Measurements from ENCODE around the gene RAB31.

Gene RAB31

GRCh38 chr18:9712130-9712577 lies 4.1 kb downstream of the RAB31 start:
- in situ Hi-C loops (cut with MboI; ENCODE audit: low sequenced_read_pairs) = no loop called here

GRCh38 chr18:9712611-9713010 lies 4.5 kb downstream of the RAB31 start:
- in situ Hi-C loops (cut with MboI; ENCODE audit: low sequenced_read_pairs) = no loop called here

- in situ Hi-C loops (cut with MboI; ENCODE audit: low sequenced_read_pairs) = no loop called here
Observed at GRCh38 chr18:9714266-9715087, 6.4 kb downstream of the RAB31 start.

DNA sequence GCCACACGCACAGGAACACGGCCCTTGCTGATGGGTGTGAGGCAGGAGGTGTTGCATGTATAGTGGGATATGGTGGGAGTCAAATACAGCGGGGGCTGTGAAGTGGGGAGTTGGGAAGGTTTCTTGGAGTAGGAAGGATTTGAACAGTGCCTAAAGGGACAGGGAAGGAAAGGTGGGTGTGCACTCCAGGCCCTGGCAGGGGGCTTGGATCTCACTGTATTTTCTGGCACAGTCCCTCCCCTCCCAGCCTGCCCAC lies 6.9 kb downstream of the RAB31 start:
- in situ Hi-C loops (cut with MboI; ENCODE audit: low sequenced_read_pairs) = no loop called here

DNA sequence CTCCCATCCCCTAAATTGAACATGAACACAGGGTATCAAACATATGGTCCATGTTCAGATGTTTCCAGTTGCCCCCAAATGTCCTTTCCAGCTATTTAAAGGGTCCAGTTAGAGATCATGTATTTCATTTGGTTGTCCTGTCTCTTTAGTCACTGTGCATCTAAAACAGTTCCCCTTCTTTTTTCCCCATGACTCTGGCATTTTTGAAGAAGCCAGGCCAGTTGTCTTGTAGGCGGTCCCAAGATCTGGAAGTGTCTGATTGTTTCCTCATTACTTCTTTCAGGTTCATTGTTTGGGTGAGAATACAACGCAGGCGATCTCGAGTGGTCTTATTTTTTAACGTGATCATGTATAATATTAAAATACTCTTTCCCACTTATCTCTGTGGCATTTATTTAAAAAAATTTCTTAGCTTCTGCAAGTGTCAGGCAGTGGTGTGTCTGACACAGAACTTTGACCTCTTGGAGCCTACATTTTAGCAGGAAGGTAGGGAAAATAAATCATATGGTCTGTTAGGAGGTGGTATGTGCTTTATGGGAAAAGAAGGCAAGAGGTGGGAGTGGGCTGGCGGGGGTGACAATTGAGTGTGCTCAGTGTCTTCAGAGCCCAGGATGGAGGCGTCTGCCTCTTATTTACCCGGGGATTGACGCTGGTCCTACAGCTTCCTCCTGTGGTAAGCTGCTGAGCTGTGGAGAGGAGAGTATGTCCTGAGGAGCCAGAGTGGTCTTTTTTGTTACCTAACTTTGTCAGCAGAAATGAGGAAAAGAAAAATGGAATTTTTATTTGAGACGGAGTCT lies 8.1 kb downstream of the RAB31 start:
- in situ Hi-C loops (cut with MboI; ENCODE audit: low sequenced_read_pairs) = no loop called here

- in situ Hi-C loops (cut with MboI; ENCODE audit: low sequenced_read_pairs) = no loop called here
Observed at GRCh38 chr18:9716780-9717563, 8.9 kb downstream of the RAB31 start.

GRCh38 chr18:9719421-9719981 lies 11.4 kb downstream of the RAB31 start:
- in situ Hi-C loops (cut with MboI; ENCODE audit: low sequenced_read_pairs) = no loop called here

GRCh38 chr18:9720327-9720726 lies 12.2 kb downstream of the RAB31 start:
- in situ Hi-C loops (cut with MboI; ENCODE audit: low sequenced_read_pairs) = no loop called here

DNA sequence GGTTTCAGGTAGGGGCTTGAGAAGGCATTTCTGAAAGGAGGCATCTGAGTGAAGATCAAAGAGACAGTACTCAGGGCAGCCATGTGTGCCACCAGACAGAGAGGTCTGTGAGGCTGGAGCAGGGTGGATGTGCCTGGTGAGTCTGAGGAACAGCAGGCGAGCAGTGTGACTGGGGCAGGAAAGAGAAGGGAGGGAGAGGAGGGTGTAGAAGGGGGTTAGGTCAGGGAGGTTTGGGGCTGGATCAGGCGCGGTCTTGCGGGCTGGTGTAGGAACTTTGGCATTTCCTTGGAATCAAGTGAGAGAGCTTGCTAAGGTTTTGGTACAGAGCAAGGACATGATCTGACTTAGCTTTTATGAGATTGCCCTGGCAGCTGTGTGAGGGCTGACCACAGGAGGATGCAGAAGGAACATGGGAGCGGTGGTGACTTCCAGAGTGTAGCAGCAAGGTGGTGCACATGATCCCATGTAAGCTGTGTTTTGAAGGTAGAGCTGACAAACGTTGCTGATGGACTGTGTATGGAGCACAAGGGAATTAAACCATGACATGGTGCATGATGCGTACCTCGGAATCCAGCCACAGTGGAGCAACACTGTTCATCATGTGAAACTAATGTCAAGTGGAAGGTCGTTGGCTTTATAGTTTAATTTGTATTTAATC lies 13.9 kb downstream of the RAB31 start:
- in situ Hi-C loops (cut with MboI; ENCODE audit: low sequenced_read_pairs) = no loop called here

GRCh38 chr18:9722691-9723090 lies 14.6 kb downstream of the RAB31 start:
- in situ Hi-C loops (cut with MboI; ENCODE audit: low sequenced_read_pairs) = no loop called here

GRCh38 chr18:9724797-9725585 lies 16.9 kb downstream of the RAB31 start:
- in situ Hi-C loops (cut with MboI; ENCODE audit: low sequenced_read_pairs) = no loop called here

DNA sequence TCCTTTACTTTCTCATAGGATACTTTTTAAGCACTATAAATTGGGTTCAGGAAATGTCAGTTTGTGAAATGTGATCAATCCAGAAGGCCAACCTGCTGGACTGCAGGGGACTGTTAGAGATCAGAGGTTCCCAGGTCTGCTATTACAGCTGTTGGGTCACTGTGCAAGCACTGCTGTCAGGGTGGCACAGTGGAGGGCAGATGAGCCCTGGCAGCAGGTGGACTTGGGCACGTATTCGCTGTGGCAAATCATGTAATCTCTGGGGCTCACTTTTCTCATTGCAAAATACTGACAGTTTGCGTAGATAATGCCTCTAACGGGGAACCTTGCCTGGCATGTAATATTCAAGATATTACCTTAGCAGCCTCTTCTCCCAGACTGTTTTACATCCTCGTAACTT lies 18.1 kb downstream of the RAB31 start:
- in situ Hi-C loops (cut with MboI; ENCODE audit: low sequenced_read_pairs) = no loop called here

- in situ Hi-C loops (cut with MboI; ENCODE audit: low sequenced_read_pairs) = no loop called here
Observed at GRCh38 chr18:9726936-9727335, 18.8 kb downstream of the RAB31 start.

DNA sequence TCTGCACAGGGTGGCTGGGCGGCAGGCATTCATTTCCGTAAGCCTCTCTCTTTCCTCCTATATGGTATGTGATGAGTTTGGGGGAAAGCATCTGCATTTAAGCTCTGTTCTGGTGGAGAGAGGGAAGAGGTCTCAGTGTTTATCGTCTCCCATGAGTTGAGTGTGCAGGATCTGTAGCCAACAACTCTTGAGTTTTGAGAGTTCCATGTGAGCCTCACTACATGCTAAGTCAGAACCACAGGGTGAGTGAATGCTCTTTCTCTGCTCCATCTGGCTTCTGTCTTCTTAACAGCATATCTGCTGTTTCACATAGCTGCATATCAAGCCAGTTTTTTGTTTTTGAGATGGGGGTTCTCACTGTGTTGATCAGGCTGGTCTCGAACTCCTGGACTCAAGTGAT lies 22.7 kb downstream of the RAB31 start:
- in situ Hi-C loops (cut with MboI; ENCODE audit: low sequenced_read_pairs) = no loop called here

DNA sequence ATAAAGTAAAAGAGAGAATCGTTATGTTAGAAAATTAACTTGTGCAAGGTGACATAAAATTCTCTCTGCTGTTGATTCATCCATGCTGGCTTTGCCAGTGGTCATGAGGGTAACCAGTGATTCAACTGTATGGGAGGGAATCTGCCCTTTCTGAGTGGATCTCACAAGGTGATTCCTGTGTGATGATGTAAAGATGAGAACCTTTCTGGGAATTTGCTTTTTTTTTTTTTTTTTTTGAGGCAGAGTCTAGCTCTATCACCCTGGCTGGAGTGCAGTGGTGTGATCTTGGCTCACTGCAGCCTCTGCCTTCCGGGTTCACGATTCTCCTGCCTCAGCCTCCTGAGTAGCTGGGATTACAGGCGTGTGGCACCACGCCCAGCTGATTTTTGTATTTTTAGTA lies 23.3 kb downstream of the RAB31 start:
- in situ Hi-C loops (cut with MboI; ENCODE audit: low sequenced_read_pairs) = no loop called here

DNA sequence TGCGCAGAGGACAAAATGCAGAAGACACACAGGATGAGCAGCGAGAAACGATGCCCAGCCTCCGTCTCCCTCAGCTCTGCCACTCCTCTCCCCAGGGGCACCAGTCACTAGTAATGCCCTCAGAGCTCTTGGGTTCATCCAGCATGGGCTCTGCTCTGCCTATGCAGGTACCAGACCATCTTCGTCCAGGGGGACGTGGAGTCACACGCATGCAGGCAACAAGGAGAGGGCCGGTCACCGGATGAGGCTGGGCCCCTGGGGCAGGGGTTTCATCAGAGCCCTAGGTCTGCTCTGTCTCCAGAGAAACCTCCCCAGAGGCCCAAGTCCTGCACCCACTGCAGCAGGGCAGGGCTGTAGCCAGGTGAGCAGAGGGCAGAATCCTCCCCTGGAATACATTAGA lies 23.9 kb downstream of the RAB31 start:
- in situ Hi-C loops (cut with MboI; ENCODE audit: low sequenced_read_pairs) = no loop called here

DNA sequence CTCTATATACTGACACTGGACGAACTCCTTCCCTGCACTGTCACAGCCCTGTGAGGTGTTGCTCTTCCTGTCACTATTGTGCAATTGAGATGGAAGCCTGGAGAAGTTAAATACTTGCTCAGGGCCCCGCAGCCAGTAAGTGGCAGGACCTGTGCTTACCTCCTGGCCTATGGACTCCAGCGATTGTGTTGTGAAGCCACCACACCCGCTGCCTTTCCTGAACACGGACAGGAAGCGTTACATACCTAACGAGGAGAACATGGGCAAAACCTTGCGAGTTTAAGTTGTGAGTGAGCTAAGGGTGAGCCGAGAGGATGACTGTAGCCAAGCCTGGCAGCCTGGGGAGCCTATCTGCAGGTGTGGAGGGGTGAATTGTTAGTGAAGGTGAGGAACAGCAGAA lies 26.1 kb downstream of the RAB31 start:
- in situ Hi-C loops (cut with MboI; ENCODE audit: low sequenced_read_pairs) = no loop called here

GRCh38 chr18:9735238-9735637 lies 27.1 kb downstream of the RAB31 start:
- in situ Hi-C loops (cut with MboI; ENCODE audit: low sequenced_read_pairs) = no loop called here

- in situ Hi-C loops (cut with MboI; ENCODE audit: low sequenced_read_pairs) = no loop called here
Observed at GRCh38 chr18:9735879-9736278, 27.8 kb downstream of the RAB31 start.

DNA sequence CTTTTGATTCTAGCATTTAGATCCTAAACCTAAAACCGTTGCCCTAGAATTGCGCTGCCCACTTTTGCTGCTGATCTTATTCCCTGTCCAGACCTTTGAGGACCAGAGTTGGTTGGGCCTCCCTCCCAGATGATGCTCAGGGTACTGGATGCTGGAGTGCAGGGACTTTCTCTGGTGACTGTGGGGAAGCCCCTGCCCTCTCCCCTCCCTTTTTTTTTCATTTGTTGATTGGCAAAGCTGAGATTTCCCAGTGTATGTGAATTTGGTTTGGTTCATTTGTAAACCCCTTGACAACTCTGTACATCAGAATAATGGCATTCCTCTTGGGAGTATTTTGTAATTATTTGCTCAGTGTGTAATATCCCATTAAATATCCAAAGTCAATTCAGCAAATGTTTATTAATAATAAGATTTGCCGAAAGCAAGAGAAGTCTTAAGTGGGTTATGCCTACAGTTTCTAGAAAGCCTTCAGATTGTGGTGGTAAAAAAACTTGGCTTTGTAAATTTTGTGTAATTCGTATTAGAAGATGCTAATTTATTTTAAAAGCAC lies 28.3 kb downstream of the RAB31 start:
- in situ Hi-C loops (cut with MboI; ENCODE audit: low sequenced_read_pairs) = no loop called here

Measured in HL-60/S4 treated with retinoic acid at 250 ng/mL for 4 days and 3 days (cell line).